Fibroblast of villous mesenchyme (primary cell): ENCODE data around the gene DEAF1. TPM values are rescaled to one million over a fixed set of nuclear protein-coding genes. Genes with fewer than 3 reads are reported as not detected.
A peak's percentile ranks its signal among the peaks of the same experiment; 100 is the strongest.
"Not testable (repeated sequence)": the region's sequence is repeated elsewhere in the genome, so short reads cannot be mapped to it uniquely, and the experiment has no call there.

ENCODE experiments used
- DNase-seq: peaks from one replicate; pipeline ENCODE4 v3.0.0-alpha.2; 2010; ENCODE audit warnings: low read depth
- H3K4me3 ChIP-seq: 2 replicates; pipeline ENCODE4 v1.5.1; 2011; ENCODE audit warnings: low read depth, mild to moderate bottlenecking, low read length
- total RNA-seq: library from RNA; depleted of rRNA; stranded (reverse); fragments of >200 nt; gene quantifications from 2 replicates; pipeline ENCODE4 v1.2.3, GENCODE V29; 2012
- TF ChIP-seq, protein P1 (sequence below): IDR thresholded peaks from 2 replicates; pipeline ENCODE4 v1.5.1; 2012; ENCODE audit warnings: low read depth, mild to moderate bottlenecking, low read length; ENCODE audit not compliant: insufficient read depth

DEAF1 gene
- total RNA-seq, 1 donor, result 33.7 TPM

DNA sequence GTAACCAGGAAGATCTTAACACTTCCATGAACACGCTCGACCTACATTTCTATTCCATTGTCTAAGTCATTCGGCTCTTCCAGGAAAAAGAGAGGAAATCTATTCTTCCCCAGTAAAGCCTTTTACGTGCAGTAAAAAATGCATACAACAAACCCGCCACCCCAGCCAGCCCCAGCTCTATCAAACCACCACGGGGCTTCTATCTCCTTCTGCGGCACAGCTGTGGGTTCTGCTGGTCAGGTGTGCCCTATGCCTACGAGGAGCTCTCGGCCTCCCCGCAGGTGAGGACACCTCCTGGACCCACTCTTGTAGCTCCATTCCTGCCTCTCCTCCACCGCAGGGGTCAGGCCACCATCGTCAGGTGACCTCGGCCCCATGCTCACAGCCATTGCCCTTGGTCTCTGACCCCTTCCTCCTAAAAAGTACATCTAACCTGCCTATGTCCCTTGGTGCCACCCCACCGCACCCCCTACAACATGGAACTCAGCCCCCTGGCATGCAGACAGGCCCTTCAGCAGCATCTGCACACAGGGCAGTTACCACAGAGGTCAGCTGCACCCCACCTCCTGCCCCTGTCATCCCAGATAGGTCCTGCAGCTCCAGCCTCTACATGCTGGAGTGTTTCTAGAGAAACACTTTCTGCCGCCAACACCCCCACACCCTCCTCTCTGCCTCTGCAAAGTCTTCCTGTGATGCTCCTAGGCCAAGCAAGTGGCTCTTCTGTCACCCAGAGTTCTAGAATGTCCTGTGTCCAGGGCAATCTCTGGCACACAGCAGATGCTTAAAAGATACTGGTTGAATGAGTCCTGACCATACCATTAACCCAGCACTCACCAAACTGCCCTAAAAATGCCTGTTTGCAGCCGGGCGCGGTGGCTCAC lies 3.1 kb downstream of the DEAF1 start:
- DNase-seq, result no peak
- TF ChIP-seq, protein P1, sequence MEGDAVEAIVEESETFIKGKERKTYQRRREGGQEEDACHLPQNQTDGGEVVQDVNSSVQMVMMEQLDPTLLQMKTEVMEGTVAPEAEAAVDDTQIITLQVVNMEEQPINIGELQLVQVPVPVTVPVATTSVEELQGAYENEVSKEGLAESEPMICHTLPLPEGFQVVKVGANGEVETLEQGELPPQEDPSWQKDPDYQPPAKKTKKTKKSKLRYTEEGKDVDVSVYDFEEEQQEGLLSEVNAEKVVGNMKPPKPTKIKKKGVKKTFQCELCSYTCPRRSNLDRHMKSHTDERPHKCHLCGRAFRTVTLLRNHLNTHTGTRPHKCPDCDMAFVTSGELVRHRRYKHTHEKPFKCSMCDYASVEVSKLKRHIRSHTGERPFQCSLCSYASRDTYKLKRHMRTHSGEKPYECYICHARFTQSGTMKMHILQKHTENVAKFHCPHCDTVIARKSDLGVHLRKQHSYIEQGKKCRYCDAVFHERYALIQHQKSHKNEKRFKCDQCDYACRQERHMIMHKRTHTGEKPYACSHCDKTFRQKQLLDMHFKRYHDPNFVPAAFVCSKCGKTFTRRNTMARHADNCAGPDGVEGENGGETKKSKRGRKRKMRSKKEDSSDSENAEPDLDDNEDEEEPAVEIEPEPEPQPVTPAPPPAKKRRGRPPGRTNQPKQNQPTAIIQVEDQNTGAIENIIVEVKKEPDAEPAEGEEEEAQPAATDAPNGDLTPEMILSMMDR, result no peak
- no peak overlapping the region for H3K4me3 ChIP-seq

DNA sequence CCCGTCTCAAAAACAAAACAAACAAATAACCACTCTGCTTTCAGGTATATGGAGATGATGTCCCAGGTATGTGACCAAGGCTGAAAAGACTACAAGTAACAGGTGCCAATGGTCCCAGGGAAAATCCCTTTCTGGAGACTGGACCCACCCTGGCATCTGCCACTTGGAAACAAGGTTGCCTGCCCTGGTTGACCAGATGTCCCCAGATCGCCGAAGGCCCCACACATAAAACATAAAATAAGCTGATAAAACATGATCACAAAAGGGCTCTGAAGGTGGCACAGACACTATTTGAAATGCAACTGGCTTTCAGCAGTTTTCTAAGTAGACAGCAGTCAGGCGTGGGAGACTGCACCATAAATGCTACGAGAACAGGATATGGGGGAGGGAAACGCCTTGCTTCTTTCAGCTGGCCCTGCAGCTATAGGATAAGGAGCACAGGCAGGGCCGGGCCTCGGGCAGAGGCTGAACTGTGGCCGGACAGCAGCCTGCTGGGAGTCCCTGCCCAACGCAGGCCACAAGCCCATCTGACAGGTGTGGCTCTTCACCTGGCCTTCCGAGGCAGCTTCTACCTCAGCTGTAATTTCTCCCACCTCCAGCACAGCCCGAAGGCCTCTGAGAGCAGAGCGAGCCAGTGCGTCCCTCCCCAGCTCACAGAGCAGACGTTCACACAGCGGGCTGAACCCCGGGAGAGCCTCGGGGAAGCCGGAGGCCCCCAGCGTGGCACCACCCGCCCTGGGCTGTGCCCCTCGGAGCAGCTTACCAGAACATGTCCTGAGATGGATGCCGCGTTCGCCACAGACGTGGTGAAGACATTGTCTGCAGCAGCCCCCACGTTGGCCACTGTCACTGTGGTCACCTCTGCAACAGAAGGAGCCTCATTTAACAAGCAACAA lies 4.0 kb downstream of the DEAF1 start:
- H3K4me3 ChIP-seq, result no peak overlapping the region
- DNase-seq, result peak; percentile 35
- TF ChIP-seq, protein P1, result no peak

DNA sequence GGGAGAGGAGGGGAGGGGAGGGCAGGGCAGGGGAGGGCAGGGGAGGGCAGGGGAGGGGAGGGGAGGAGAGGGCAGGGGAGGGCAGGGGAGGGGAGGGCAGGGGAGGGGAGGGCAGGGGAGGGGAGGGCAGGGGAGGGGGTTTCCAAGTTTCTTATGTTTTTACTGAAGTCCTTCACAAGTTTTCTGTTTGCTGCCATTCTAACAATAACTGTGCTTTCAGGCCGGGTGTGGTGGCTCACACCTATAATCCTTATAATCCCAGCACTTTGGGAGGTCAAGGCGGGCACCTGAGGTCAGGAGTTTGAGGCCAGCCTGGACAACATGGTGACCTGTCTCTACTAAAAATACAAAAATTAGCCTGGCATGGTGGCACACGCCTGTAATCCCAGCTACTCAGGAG lies 4.8 kb downstream of the DEAF1 start:
- DNase-seq, H3K4me3 ChIP-seq: not testable (repeated sequence)

DNA sequence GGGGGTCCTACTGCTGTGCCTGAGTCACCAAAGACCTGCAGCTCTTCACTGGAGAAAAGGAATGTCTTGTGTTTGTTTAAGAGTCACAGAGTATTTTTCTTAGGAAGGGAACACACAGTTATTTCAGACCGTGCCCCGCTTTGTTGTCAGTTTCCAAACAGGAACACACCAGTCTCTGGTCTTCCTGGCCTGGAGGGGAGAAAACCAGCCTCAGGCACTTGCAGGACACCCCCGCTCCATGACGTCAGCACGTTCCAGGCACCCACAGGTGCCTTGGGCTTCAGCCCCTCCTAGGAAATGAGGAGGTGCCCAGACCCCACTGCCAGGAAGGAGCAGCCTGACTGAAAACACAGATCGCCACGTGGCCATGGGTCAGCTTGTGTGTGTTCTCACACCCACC lies 5.4 kb downstream of the DEAF1 start:
- H3K4me3 ChIP-seq, result no peak overlapping the region
- TF ChIP-seq, protein P1, result no peak
- DNase-seq, result no peak

DNA sequence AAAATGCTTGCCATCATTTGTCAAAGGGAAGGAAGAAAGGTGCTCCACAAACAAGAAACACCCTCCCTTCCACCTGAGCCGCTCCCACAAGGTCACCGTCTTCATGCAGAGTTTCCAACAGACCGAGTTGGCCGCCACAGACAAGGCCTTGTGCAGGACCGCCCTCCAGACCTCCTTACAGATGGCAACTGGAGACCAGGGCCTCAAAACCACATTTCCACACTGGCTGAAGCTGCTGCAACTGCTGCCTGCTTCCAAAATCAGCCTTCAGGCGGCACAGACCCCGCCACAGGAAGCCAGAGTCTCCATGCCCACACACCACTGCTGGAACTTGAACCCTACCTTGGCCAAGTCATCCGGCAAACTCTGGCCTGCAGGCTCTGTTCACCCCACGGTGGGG lies 6.3 kb downstream of the DEAF1 start:
- H3K4me3 ChIP-seq, result no peak overlapping the region
- DNase-seq, result no peak
- TF ChIP-seq, protein P1, result no peak

DNA sequence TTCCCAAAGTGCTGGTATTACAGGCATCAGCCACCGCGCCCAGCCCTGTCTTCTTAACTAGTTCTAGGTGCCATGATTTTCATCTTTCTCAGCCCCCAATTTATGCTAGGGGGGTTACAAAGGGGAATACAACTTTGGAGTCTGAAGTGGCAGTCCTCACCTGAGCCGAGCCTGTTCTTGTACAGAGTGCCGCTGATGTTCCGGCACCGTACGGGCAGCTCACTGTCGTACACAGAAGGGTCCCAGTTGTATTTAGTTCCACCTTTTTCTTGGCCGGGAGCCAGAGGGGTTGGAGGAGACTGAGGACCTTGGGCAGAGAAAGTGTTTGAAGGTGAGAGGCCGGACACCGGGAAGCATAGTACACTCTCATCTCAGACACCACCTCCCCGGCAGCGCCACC lies 7.3 kb downstream of the DEAF1 start:
- DNase-seq, result no peak
- H3K4me3 ChIP-seq, result no peak overlapping the region

More for the DNA sequence above, 7.3 kb downstream of the DEAF1 start:
- TF ChIP-seq, protein P1, result no peak
